Keratinocyte (primary cell): Measurements from ENCODE around the gene TCF7. TPM values are rescaled to one million over a fixed set of nuclear protein-coding genes. Genes with fewer than 3 reads are reported as not detected.

ENCODE experiments used
- DNase-seq: peaks from one replicate; pipeline ENCODE4 v3.0.0-alpha.2; 2011; ENCODE audit warnings: low read depth, missing footprints, low spot score
- FAIRE-seq: peaks from 2 replicates; lab custom pipeline; 2011; peaks lifted over from hg19 to GRCh38; lab: Jason Lieb, UNC
- H2AFZ ChIP-seq: 2 replicates; pipeline ENCODE4 v1.6.0; 2012; ENCODE audit warnings: low read length, control low read depth, inconsistent platforms; ENCODE audit not compliant: control insufficient read depth
- H3K27ac ChIP-seq: 2 replicates; pipeline ENCODE4 v1.5.1; 2011; ENCODE audit warnings: low read length; ENCODE audit not compliant: control insufficient read depth, insufficient read depth
- H3K27me3 ChIP-seq: 3 replicates; pipeline ENCODE4 v1.6.0; 2011; ENCODE audit warnings: low read length; ENCODE audit not compliant: control insufficient read depth, insufficient read depth; ENCODE audit errors: extremely low read depth
- H3K36me3 ChIP-seq, 2 experiments: 2 replicates in 1 of 2; 3 replicates in 1 of 2; pipeline ENCODE4 v1.5.1; 2011; ENCODE audit warnings: low read length in 2 of 2, mild to moderate bottlenecking in 1 of 2; ENCODE audit not compliant: control insufficient read depth in 2 of 2, insufficient read depth in 2 of 2; ENCODE audit errors: extremely low read depth in 1 of 2
- H3K4me1 ChIP-seq: 3 replicates; pipeline ENCODE4 v1.5.1; 2011; ENCODE audit warnings: low read length; ENCODE audit not compliant: control insufficient read depth, insufficient read depth; ENCODE audit errors: extremely low read depth
- H3K4me2 ChIP-seq: 3 replicates; pipeline ENCODE4 v1.6.0; 2011; ENCODE audit warnings: low read depth, low read length; ENCODE audit not compliant: control insufficient read depth, insufficient read depth; ENCODE audit errors: extremely low read depth
- H3K4me3 ChIP-seq, 3 experiments: fragments of 200-600 bp in 1 of 3; sonication (generic) in 1 of 3; 2 replicates in 2 of 3; 3 replicates in 1 of 3; pipeline ENCODE4 v1.5.1; 2011 to 2016; ENCODE audit warnings: low read length in 3 of 3, mild to moderate bottlenecking in 3 of 3, control low read depth in 2 of 3, inconsistent platforms in 1 of 3, low read depth in 1 of 3, mixed read lengths in 1 of 3, mixed run types in 1 of 3, moderate library complexity in 1 of 3; ENCODE audit not compliant: control insufficient read depth in 2 of 3, insufficient read depth in 2 of 3; ENCODE audit errors: extremely low read depth in 1 of 3
- H3K79me2 ChIP-seq: 2 replicates; pipeline ENCODE4 v1.6.0; 2012; ENCODE audit warnings: low read length; ENCODE audit not compliant: control insufficient read depth, insufficient read depth
- H3K9ac ChIP-seq: 3 replicates; pipeline ENCODE4 v1.6.0; 2011; ENCODE audit warnings: low read length; ENCODE audit not compliant: control insufficient read depth, insufficient read depth; ENCODE audit errors: extremely low read depth
- H3K9me1 ChIP-seq: 3 replicates; pipeline ENCODE4 v1.6.0; 2011; ENCODE audit warnings: low read length; ENCODE audit not compliant: control insufficient read depth, insufficient read depth; ENCODE audit errors: extremely low read depth
- H3K9me3 ChIP-seq: 2 replicates; pipeline ENCODE4 v1.5.1; 2012; ENCODE audit warnings: low read depth, low read length; ENCODE audit not compliant: control insufficient read depth
- H4K20me1 ChIP-seq: 3 replicates; pipeline ENCODE4 v1.6.0; 2011; ENCODE audit warnings: low read length; ENCODE audit not compliant: control insufficient read depth, insufficient read depth; ENCODE audit errors: extremely low read depth
- EZH2 ChIP-seq: IDR thresholded peaks from one replicate; pipeline ENCODE4 v1.6.1; 2012; ENCODE audit warnings: inconsistent platforms, mild to moderate bottlenecking, low read length, moderate library complexity
- dilution Hi-C: fragments of 300-500 bp; cut with MboI; formaldehyde crosslinking; loops from one replicate; pipeline ENCODE4 v1.7.0; 2020; ENCODE audit warnings: low sequenced_read_pairs; ENCODE audit not compliant: extremely low pct_ligation_motif_present
- polyA plus RNA-seq, 5 experiments: library from polyadenylated mRNA; depleted of rRNA in 3 of 5; stranded (reverse) in 3 of 5; stranded (forward) in 1 of 5; unstranded in 1 of 5; fragments of >200 nt; gene quantifications; 1 replicate in 1 of 5; 2 replicates in 3 of 5; 3 replicates in 1 of 5; pipeline versions ENCODE4 v1.2.1 to v1.2.3, GENCODE V29; 2011 to 2012; ENCODE audit warnings: missing spikeins in 2 of 5, low read depth in 1 of 5, low replicate concordance in 1 of 5
- TF ChIP-seq, protein P1 (sequence below), 3 experiments: IDR thresholded peaks in 1 of 3; conservative IDR thresholded peaks in 1 of 3; optimal IDR thresholded peaks in 1 of 3; 2 replicates in 2 of 3; 3 replicates in 1 of 3; pipeline versions ENCODE3 to v1.5.1; 2011; ENCODE audit warnings: low read length in 3 of 3, mild to moderate bottlenecking in 3 of 3, moderate library complexity in 2 of 3, control low read depth in 1 of 3, inconsistent platforms in 1 of 3; ENCODE audit not compliant: insufficient read depth in 2 of 3; ENCODE audit errors: extremely low read depth in 1 of 3

Gene TCF7
- polyA plus RNA-seq, 1 donor (not counting 4 experiments of a cell fraction or from before 2014, with no cell fraction given) = 0.84 TPM

GRCh38 chr5:134119720-134120119 lies 5.2 kb downstream of the TCF7 start:
- no peak for FAIRE-seq
- DNase-seq = no peak

DNA sequence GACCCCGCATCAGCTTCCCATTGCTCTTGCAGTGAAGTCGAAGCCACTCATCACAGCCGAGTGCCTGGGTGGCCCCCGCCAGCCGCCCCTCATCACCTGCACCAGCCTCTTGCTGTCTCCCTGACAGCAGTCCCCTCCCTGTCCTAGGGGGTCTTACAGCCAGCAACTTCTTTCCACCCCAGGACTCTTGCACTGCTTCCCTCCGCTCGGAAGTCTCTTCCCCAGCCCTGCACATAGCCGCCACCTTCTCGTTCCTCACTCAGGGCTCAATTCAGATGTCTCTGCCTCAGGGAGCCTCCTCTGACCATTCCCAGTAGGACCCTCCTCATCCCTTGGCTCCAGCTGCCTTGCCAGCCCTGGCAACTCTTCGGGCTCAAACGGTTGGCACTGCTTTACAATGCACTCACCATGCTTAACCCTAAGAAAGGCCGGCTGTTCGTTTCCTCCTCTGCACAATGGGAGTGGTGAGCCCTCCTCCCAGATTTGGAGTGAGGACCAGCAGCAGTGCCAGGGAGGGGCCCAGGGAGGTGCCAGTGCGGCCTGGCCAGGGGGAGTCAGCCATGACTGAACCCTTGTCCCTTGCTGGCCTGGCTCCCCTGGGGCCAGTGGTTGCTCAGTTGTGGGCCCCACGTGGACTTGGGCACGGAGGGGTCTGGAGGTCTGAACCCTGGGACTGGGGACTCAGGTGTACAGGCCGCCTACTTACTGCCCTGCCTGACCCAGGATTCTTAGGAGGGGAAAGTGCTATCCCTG lies 6.1 kb downstream of the TCF7 start:
- no peak for FAIRE-seq
- H3K27ac ChIP-seq = no peak overlapping the region
- no peaks in the 10 kb centered on the region for H3K9me1 ChIP-seq
- no peaks in the 10 kb centered on the region for H4K20me1 ChIP-seq
- dilution Hi-C loops = no loop called here
- H3K9me3 ChIP-seq = no peaks in the 10 kb centered on the region
- H3K36me3 ChIP-seq = no peaks in the 10 kb centered on the region
- no peaks in the 10 kb centered on the region for H3K79me2 ChIP-seq
- DNase-seq = no peak
- H3K4me3 ChIP-seq = no peak overlapping the region
- no peak overlapping the region for H3K9ac ChIP-seq
- no peak overlapping the region for H3K4me2 ChIP-seq
- H2AFZ ChIP-seq = no peak overlapping the region
- H3K4me1 ChIP-seq = peaks cover 10% of the 10 kb centered on the region
- TF ChIP-seq EZH2 = no peak
- TF ChIP-seq, protein P1, sequence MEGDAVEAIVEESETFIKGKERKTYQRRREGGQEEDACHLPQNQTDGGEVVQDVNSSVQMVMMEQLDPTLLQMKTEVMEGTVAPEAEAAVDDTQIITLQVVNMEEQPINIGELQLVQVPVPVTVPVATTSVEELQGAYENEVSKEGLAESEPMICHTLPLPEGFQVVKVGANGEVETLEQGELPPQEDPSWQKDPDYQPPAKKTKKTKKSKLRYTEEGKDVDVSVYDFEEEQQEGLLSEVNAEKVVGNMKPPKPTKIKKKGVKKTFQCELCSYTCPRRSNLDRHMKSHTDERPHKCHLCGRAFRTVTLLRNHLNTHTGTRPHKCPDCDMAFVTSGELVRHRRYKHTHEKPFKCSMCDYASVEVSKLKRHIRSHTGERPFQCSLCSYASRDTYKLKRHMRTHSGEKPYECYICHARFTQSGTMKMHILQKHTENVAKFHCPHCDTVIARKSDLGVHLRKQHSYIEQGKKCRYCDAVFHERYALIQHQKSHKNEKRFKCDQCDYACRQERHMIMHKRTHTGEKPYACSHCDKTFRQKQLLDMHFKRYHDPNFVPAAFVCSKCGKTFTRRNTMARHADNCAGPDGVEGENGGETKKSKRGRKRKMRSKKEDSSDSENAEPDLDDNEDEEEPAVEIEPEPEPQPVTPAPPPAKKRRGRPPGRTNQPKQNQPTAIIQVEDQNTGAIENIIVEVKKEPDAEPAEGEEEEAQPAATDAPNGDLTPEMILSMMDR (optimal IDR thresholded peaks at IDR 0.05 in 1 of 3, IDR thresholded peaks at IDR 0.05 in 1 of 3, conservative IDR thresholded peaks at IDR 0.05 in 1 of 3; ENCODE audit: extremely low read depth in 1 of 3, insufficient read depth in 2 of 3, low read length in 3 of 3) = no peak
- peaks cover 3% of the 10 kb centered on the region for H3K27me3 ChIP-seq

More at GRCh38 chr5:134119720-134120119, 5.2 kb downstream of the TCF7 start:
- Histone ChIP-seq H3K36me3 (no peaks in the 10 kb centered on the region), H3K27ac (no peak overlapping the region), H3K4me3 (no peak overlapping the region), H4K20me1 (no peaks in the 10 kb centered on the region), H2AFZ (no peak overlapping the region), H3K79me2 (no peaks in the 10 kb centered on the region), H3K27me3 (peaks cover 3% of the 10 kb centered on the region), H3K4me1 (peaks cover 2% of the 10 kb centered on the region), H3K9ac (no peak overlapping the region), H3K9me1 (no peaks in the 10 kb centered on the region), H3K9me3 (no peaks in the 10 kb centered on the region), H3K4me2 (no peak overlapping the region)
- dilution Hi-C loops = no loop called here
- TF ChIP-seq, protein P1 (optimal IDR thresholded peaks at IDR 0.05 in 1 of 3, IDR thresholded peaks at IDR 0.05 in 1 of 3, conservative IDR thresholded peaks at IDR 0.05 in 1 of 3; ENCODE audit: extremely low read depth in 1 of 3, insufficient read depth in 2 of 3, low read length in 3 of 3) = no peak
- TF ChIP-seq EZH2 = no peak
